ENCODE measurements around the gene WAPL.
A peak's percentile ranks its signal among the peaks of the same experiment; 100 is the strongest.

Gene WAPL

GRCh38 chr10:86447432-86447831, 74.2 kb downstream of the WAPL start:
- TF ChIP-seq, protein P1, sequence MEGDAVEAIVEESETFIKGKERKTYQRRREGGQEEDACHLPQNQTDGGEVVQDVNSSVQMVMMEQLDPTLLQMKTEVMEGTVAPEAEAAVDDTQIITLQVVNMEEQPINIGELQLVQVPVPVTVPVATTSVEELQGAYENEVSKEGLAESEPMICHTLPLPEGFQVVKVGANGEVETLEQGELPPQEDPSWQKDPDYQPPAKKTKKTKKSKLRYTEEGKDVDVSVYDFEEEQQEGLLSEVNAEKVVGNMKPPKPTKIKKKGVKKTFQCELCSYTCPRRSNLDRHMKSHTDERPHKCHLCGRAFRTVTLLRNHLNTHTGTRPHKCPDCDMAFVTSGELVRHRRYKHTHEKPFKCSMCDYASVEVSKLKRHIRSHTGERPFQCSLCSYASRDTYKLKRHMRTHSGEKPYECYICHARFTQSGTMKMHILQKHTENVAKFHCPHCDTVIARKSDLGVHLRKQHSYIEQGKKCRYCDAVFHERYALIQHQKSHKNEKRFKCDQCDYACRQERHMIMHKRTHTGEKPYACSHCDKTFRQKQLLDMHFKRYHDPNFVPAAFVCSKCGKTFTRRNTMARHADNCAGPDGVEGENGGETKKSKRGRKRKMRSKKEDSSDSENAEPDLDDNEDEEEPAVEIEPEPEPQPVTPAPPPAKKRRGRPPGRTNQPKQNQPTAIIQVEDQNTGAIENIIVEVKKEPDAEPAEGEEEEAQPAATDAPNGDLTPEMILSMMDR (IDR thresholded peaks at IDR 0.05; ENCODE audit: low read depth, low read length): no peak
- DNase-seq (ENCODE audit: low read depth in 2 of 2): no peak
- no peak overlapping the region for H3K4me3 ChIP-seq (replicated peaks in 1 of 2; ENCODE audit: low read depth in 2 of 2, low read length in 2 of 2)

- no peak for DNase-seq (ENCODE audit: low read depth in 2 of 2)
These were observed 74.6 kb downstream of the WAPL start for GRCh38 chr10:86446987-86447386.

DNA sequence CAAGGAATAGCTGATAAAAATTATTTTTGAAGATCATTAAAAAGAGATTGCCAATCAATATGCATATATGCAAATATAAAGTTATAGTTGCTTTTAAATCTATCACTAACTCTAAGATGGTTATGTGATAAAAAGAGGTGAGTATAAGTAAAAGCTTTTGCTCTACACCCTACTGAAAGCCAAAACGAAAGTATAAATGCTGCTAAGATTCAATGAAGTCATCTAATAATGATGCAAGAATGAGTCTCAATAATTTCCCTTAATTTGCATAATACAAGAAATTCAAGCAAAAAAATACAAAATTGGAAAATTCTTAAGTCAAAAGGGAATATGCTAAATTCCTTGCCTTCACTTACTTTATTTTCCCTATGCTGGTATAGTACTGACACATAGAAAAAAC, 75.2 kb downstream of the WAPL start:
- TF ChIP-seq, protein P1 (IDR thresholded peaks at IDR 0.05; ENCODE audit: low read depth, low read length): no peak
- no peak overlapping the region for H3K4me3 ChIP-seq (replicated peaks in 1 of 2; ENCODE audit: low read depth in 2 of 2, low read length in 2 of 2)
- DNase-seq (ENCODE audit: low read depth in 2 of 2): peak in 1 of 2 donors; percentile 18

More at GRCh38 chr10:86446987-86447386, 74.6 kb downstream of the WAPL start:
- H3K4me3 ChIP-seq (replicated peaks in 1 of 2; ENCODE audit: low read depth in 2 of 2, low read length in 2 of 2): no peak overlapping the region
- TF ChIP-seq, protein P1 (IDR thresholded peaks at IDR 0.05; ENCODE audit: low read depth, low read length): no peak

DNA sequence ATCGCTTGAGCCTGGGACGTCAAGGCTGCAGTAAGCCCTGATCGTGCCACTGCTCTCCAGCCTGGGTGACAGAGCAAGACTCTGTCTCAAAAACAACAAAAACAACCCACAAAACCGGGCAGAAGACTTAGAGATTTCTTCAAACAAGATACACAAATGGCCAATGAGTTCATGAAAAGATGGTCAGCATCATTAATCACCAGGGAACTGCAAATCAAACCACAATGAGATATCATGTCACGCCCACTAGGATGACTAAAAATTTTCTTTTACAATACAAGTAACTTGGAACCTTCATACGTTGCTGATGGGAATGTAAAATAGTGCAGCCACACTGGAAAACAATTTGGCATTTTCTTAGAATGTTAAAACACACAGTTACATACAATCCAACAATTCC, 77.7 kb downstream of the WAPL start:
- no peak overlapping the region for H3K4me3 ChIP-seq (replicated peaks in 1 of 2; ENCODE audit: low read depth in 2 of 2, low read length in 2 of 2)
- DNase-seq (ENCODE audit: low read depth in 2 of 2): peak; percentile 36 to 75
- TF ChIP-seq, protein P1 (IDR thresholded peaks at IDR 0.05; ENCODE audit: low read depth, low read length): no peak

- H3K4me3 ChIP-seq (replicated peaks in 1 of 2; ENCODE audit: low read depth in 2 of 2, low read length in 2 of 2): no peak overlapping the region
- TF ChIP-seq, protein P1 (IDR thresholded peaks at IDR 0.05; ENCODE audit: low read depth, low read length): no peak
- peak; percentile 50 to 64 for DNase-seq (ENCODE audit: low read depth in 2 of 2)
These were observed 78.5 kb downstream of the WAPL start for GRCh38 chr10:86443069-86443468.

- DNase-seq (ENCODE audit: low read depth in 2 of 2): peak; percentile 35 to 96
- H3K4me3 ChIP-seq (replicated peaks in 1 of 2; ENCODE audit: low read depth in 2 of 2, low read length in 2 of 2): no peak overlapping the region
- TF ChIP-seq, protein P1 (IDR thresholded peaks at IDR 0.05; ENCODE audit: low read depth, low read length): no peak
These were observed 80.4 kb downstream of the WAPL start for GRCh38 chr10:86440874-86441843.
